H1 (cell line): ENCODE results near the gene LTBP1. TPM values are rescaled to one million over a fixed set of nuclear protein-coding genes. Genes with fewer than 3 reads are reported as not detected.
"Not testable (repeated sequence)": the region's sequence is repeated elsewhere in the genome, so short reads cannot be mapped to it uniquely, and the experiment has no call there.

Experiments
- CTCF ChIA-PET: fragments of 300-600 bp; sonication (Branson Sonifier 250); formaldehyde crosslinking; loops from one replicate; lab custom pipeline; 2021; ENCODE audit not compliant: partially characterized antibody; lab: Charles Lee
- POLR2A ChIA-PET: fragments of 300-600 bp; sonication (Branson Sonifier 250); formaldehyde crosslinking; loops from one replicate; lab custom pipeline; 2021; ENCODE audit warnings: inconsistent platforms; ENCODE audit not compliant: partially characterized antibody; lab: Charles Lee
- DNase-seq, 2 experiments: peaks; one replicate each; pipeline versions ENCODE4 v3.0.0 to v3.0.0-alpha.2; 2010 to 2022; ENCODE audit warnings: low spot score in 2 of 2, low read depth in 1 of 2, mixed read lengths in 1 of 2
- FAIRE-seq: peaks from 2 replicates; lab custom pipeline; 2011; peaks lifted over from hg19 to GRCh38; lab: Jason Lieb, UNC
- H2AFZ ChIP-seq: 2 replicates; pipeline ENCODE4 v1.8.1; 2012; ENCODE audit warnings: low read length, inconsistent platforms
- H2AK5ac ChIP-seq: 2 replicates; pipeline ENCODE4 v1.6.1; 2013; ENCODE audit warnings: low read depth, low read length
- H2BK120ac ChIP-seq: replicated peaks from 2 replicates; pipeline ENCODE3; 2013; ENCODE audit warnings: low read depth, low read length, inconsistent platforms
- H2BK12ac ChIP-seq: 2 replicates; pipeline ENCODE4 v1.6.1; 2013; ENCODE audit warnings: low read depth, low read length
- H2BK15ac ChIP-seq: 2 replicates; pipeline ENCODE4 v1.6.1; 2013; ENCODE audit warnings: low read length
- H2BK20ac ChIP-seq: 2 replicates; pipeline ENCODE4 v1.6.1; 2013; ENCODE audit warnings: low read length
- H2BK5ac ChIP-seq: 2 replicates; pipeline ENCODE4 v1.6.1; 2013; ENCODE audit warnings: low read depth, low read length
- H3K14ac ChIP-seq: 2 replicates; pipeline ENCODE4 v1.6.1; 2013; ENCODE audit warnings: inconsistent platforms; ENCODE audit not compliant: insufficient read length
- H3K18ac ChIP-seq: 2 replicates; pipeline ENCODE4 v1.6.1; 2013; ENCODE audit warnings: low read length; ENCODE audit errors: extremely low read depth
- H3K23ac ChIP-seq: 2 replicates; pipeline ENCODE4 v1.6.1; 2013; ENCODE audit warnings: inconsistent platforms; ENCODE audit not compliant: insufficient read length
- H3K23me2 ChIP-seq: 2 replicates; pipeline ENCODE4 v1.6.1; 2013; ENCODE audit warnings: low read depth, low read length
- H3K27ac ChIP-seq: 2 replicates; pipeline ENCODE4 v1.6.1; 2011; ENCODE audit warnings: low read depth, low read length, inconsistent platforms
- H3K27me3 ChIP-seq, 4 experiments: replicated peaks in 1 of 4; 1 replicate in 1 of 4; 2 replicates in 3 of 4; pipeline versions ENCODE4 v1.6.1 to v1.8.1; 2011 to 2013; ENCODE audit warnings: low read length in 3 of 4, mild to moderate bottlenecking in 3 of 4, inconsistent platforms in 2 of 4, mixed read lengths in 2 of 4, moderate library complexity in 1 of 4; ENCODE audit not compliant: control insufficient read depth in 3 of 4, insufficient read depth in 3 of 4; ENCODE audit errors: extremely low read depth in 1 of 4
- H3K36me3 ChIP-seq, 4 experiments: 2 replicates each; pipeline versions ENCODE4 v1.6.1 to v1.8.1; 2011 to 2013; ENCODE audit warnings: mild to moderate bottlenecking in 4 of 4, low read length in 3 of 4, moderate library complexity in 2 of 4, control low read depth in 1 of 4, inconsistent platforms in 1 of 4; ENCODE audit not compliant: insufficient read depth in 4 of 4, control insufficient read depth in 2 of 4
- H3K4ac ChIP-seq: replicated peaks from 2 replicates; pipeline ENCODE3; 2013; ENCODE audit warnings: low read length, low read depth, mixed read lengths, inconsistent platforms; ENCODE audit not compliant: insufficient read length
- H3K4me1 ChIP-seq, 4 experiments: replicated peaks in 1 of 4; 1 replicate in 1 of 4; 2 replicates in 3 of 4; pipeline versions ENCODE4 v1.6.1 to v1.8.1; 2011 to 2013; ENCODE audit warnings: low read length in 3 of 4, inconsistent platforms in 2 of 4, mixed read lengths in 1 of 4; ENCODE audit not compliant: insufficient read depth in 4 of 4, control insufficient read depth in 3 of 4
- H3K4me2 ChIP-seq, 2 experiments: 2 replicates each; pipeline versions ENCODE4 v1.6.1 to v1.8.1; 2011 to 2013; ENCODE audit warnings: low read depth in 2 of 2, low read length in 2 of 2, control low read depth in 1 of 2, inconsistent platforms in 1 of 2, mild to moderate bottlenecking in 1 of 2; ENCODE audit not compliant: insufficient read depth in 1 of 2
- H3K4me3 ChIP-seq, 4 experiments: fragments of 200-600, 300-600 bp in 1 of 4; sonication (generic), shearing (Covaris generic), sonication (Bioruptor Twin) in 1 of 4; 2 replicates each; pipeline versions ENCODE4 v1.5.1 to v1.8.1; 2011 to 2016; ENCODE audit warnings: low read length in 4 of 4, low read depth in 3 of 4, control low read depth in 2 of 4, inconsistent platforms in 2 of 4, mild to moderate bottlenecking in 2 of 4, mixed read lengths in 1 of 4, moderate library complexity in 1 of 4; ENCODE audit not compliant: insufficient read depth in 2 of 4; ENCODE audit errors: extremely low read depth in 1 of 4
- H3K56ac ChIP-seq: replicated peaks from 2 replicates; pipeline ENCODE3; 2013; ENCODE audit warnings: low read depth, mild to moderate bottlenecking, mixed read lengths, low read length, inconsistent platforms; ENCODE audit not compliant: insufficient read length
- H3K79me1 ChIP-seq: 2 replicates; pipeline ENCODE4 v1.6.1; 2013; ENCODE audit warnings: low read depth, low read length, control low read depth
- H3K79me2 ChIP-seq, 2 experiments: 2 replicates each; pipeline versions ENCODE4 v1.6.1 to v1.8.1; 2012 to 2013; ENCODE audit warnings: low read length in 2 of 2, mild to moderate bottlenecking in 2 of 2, inconsistent platforms in 1 of 2; ENCODE audit not compliant: insufficient read depth in 2 of 2, control insufficient read depth in 1 of 2
- H3K9ac ChIP-seq, 4 experiments: replicated peaks in 1 of 4; 1 replicate in 1 of 4; 2 replicates in 3 of 4; pipeline versions ENCODE4 v1.6.1 to v1.8.1; 2011 to 2013; ENCODE audit warnings: low read depth in 3 of 4, low read length in 3 of 4, control low read depth in 2 of 4, mild to moderate bottlenecking in 2 of 4, moderate library complexity in 2 of 4, inconsistent platforms in 1 of 4; ENCODE audit errors: extremely low read depth in 1 of 4
- H3K9me3 ChIP-seq, 2 experiments: 2 replicates each; pipeline versions ENCODE4 v1.6.1 to v1.8.1; 2012 to 2013; ENCODE audit warnings: mild to moderate bottlenecking in 2 of 2, moderate library complexity in 2 of 2, control low read depth in 1 of 2, inconsistent platforms in 1 of 2, low read depth in 1 of 2, low read length in 1 of 2, mixed read lengths in 1 of 2; ENCODE audit not compliant: insufficient read depth in 2 of 2
- H4K20me1 ChIP-seq, 2 experiments: replicated peaks in 1 of 2; 2 replicates each; pipeline versions ENCODE3 to v1.8.1; 2011 to 2013; ENCODE audit warnings: inconsistent platforms in 2 of 2, low read length in 2 of 2, mild to moderate bottlenecking in 1 of 2; ENCODE audit not compliant: insufficient read depth in 2 of 2, control insufficient read depth in 1 of 2
- H4K5ac ChIP-seq: 2 replicates; pipeline ENCODE4 v1.6.1; 2013; ENCODE audit warnings: low read length, low read depth, mixed read lengths, inconsistent platforms; ENCODE audit not compliant: insufficient read length
- H4K8ac ChIP-seq: 2 replicates; pipeline ENCODE4 v1.8.0; 2013; ENCODE audit warnings: mild to moderate bottlenecking, moderate library complexity, low read length, inconsistent platforms; ENCODE audit not compliant: insufficient read depth; ENCODE audit errors: extremely low read depth
- H4K91ac ChIP-seq: replicated peaks from 2 replicates; pipeline ENCODE3; 2013; ENCODE audit warnings: low read length, mixed read lengths, inconsistent platforms; ENCODE audit not compliant: insufficient read length
- WGBS, 2 experiments: shearing (Covaris generic) in 1 of 2; methylation state at CpG; one replicate each; pipeline versions ENCODE4 v1.1.6 to v1.1.7; 2013 to 2015; ENCODE audit warnings: low lambda C conversion rate in 2 of 2, mixed read lengths in 2 of 2, inconsistent platforms in 1 of 2, low coverage in 1 of 2, missing lambda C conversion rate in 1 of 2; ENCODE audit not compliant: insufficient replicate concordance in 2 of 2, insufficient coverage in 1 of 2, insufficient read length in 1 of 2; ENCODE audit errors: extremely low coverage in 1 of 2, missing lambda C conversion rate in 1 of 2; 5-methylcytosine and 5-hydroxymethylcytosine counted together
- polyA plus RNA-seq, 7 experiments: library from polyadenylated mRNA; depleted of rRNA in 3 of 7; stranded (reverse) in 5 of 7; unstranded in 2 of 7; fragments of >200 nt in 5 of 7; fragments of 200-250 nt in 2 of 7; gene quantifications; 1 replicate in 5 of 7; 2 replicates in 1 of 7; 4 replicates in 1 of 7; pipeline versions ENCODE4 v1.2.1 to v1.2.3, GENCODE V29; 2011 to 2013; ENCODE audit warnings: missing spikeins in 2 of 7, mixed read lengths in 2 of 7
- total RNA-seq: library from RNA; stranded (reverse); fragmentation: NEBNext Ultra II Directional; extraction: Animal tissue kit (Norgen Biotek cat#: 25700); gene quantifications from 2 replicates; pipeline ENCODE4 v1.2.1, GENCODE V29; 2021

Gene LTBP1
- total and polyA plus RNA-seq, 2 of the 8 experiments (the other 6 are each of a cell fraction or from before 2014, with no cell fraction given) = 15.4 to 24.7 TPM

GRCh38 chr2:33170251-33170650, 223.5 kb downstream of the LTBP1 start:
- H3K18ac ChIP-seq, H3K23me2 ChIP-seq, H2BK5ac ChIP-seq, H3K79me1 ChIP-seq, H3K9ac ChIP-seq, H2AFZ ChIP-seq, H3K4me1 ChIP-seq, H3K36me3 ChIP-seq, H3K9me3 ChIP-seq, H3K14ac ChIP-seq, H3K27me3 ChIP-seq, H3K23ac ChIP-seq, H3K27ac ChIP-seq, H4K8ac ChIP-seq, H2BK15ac ChIP-seq, H3K79me2 ChIP-seq, H2AK5ac ChIP-seq, H4K5ac ChIP-seq, H4K20me1 ChIP-seq, H2BK120ac ChIP-seq, CTCF ChIA-PET, H3K4ac ChIP-seq, H2BK12ac ChIP-seq, H3K56ac ChIP-seq, H2BK20ac ChIP-seq, FAIRE-seq, POLR2A ChIA-PET, H4K91ac ChIP-seq, H3K4me3 ChIP-seq, H3K4me2 ChIP-seq: not testable (repeated sequence)
- 68% methylated on average over 8 of the region's 16 CpGs; no CpG with 5 or more reads in 1 of the 2 experiments for WGBS, 2 experiments
- peak in 1 of 2 experiments; percentile 57 for DNase-seq
